ENCODE data around the gene PLVAP. TPM values are rescaled to one million over a fixed set of nuclear protein-coding genes. Genes with fewer than 3 reads are reported as not detected.

Gene PLVAP
- total and polyA plus RNA-seq, 9 of the 15 experiments (the other 6 are each of a cell fraction or from before 2014, with no cell fraction given), result 0.09 to 0.84 (median 0.51) TPM; not detected in 4

- TF ChIP-seq CREB1 (IDR thresholded peaks at IDR 0.05) (no peak), CREB1 (CRISPR knock-in tag; IDR thresholded peaks at IDR 0.05) (no peak), ZNF133 (CRISPR knock-in tag; IDR thresholded peaks at IDR 0.05) (no peak), ZNF76 (CRISPR knock-in tag; IDR thresholded peaks at IDR 0.05; ENCODE audit: borderline replicate concordance) (no peak), MXD1 (CRISPR knock-in tag; IDR thresholded peaks at IDR 0.05; ENCODE audit: borderline replicate concordance, poor library complexity, severe bottlenecking) (no peak), E2F1 (CRISPR knock-in tag; IDR thresholded peaks at IDR 0.05) (no peak), LCOR (CRISPR knock-in tag; IDR thresholded peaks at IDR 0.05) (no peak), ELF2 (CRISPR knock-in tag; IDR thresholded peaks at IDR 0.05) (no peak; the same call in 1 of the 2 replicates), ZNF121 (CRISPR knock-in tag; conservative IDR thresholded peaks at IDR 0.05) (no peak), ZNF316 (IDR thresholded peaks at IDR 0.05) (no peak), TEAD1 (CRISPR knock-in tag; IDR thresholded peaks at IDR 0.05) (no peak), NR4A1 (CRISPR knock-in tag; IDR thresholded peaks at IDR 0.05) (no peak), NR4A1 (tag; IDR thresholded peaks at IDR 0.05) (no peak), IRF1 (CRISPR knock-in tag; IDR thresholded peaks at IDR 0.05; ENCODE audit: borderline replicate concordance) (no peak), CSDE1 (IDR thresholded peaks at IDR 0.05) (no peak), RAD21 (CRISPR knock-in tag; conservative IDR thresholded peaks at IDR 0.05 in 1 of 2, IDR thresholded peaks at IDR 0.05 in 1 of 2) (no peak), STAT5A (IDR thresholded peaks at IDR 0.05; ENCODE audit: borderline replicate concordance, low read length) (no peak), C11orf30 (IDR thresholded peaks at IDR 0.05; ENCODE audit: low read depth) (no peak), ZNF778 (CRISPR knock-in tag; IDR thresholded peaks at IDR 0.05) (no peak), KLF16 (IDR thresholded peaks at IDR 0.05) (no peak), TFAP4 (CRISPR knock-in tag; IDR thresholded peaks at IDR 0.05; ENCODE audit: borderline replicate concordance) (peak; percentile 12; the same call in 1 of the 2 replicates), ZBTB2 (IDR thresholded peaks at IDR 0.05) (no peak), ATF2 (CRISPR knock-in tag; IDR thresholded peaks at IDR 0.05) (no peak)
Measured at GRCh38 chr19:17405250-17406045, 28.3 kb upstream of the PLVAP start, which contains the start of gene BST2 (continued).

Measured in K562 (cell line).